CD4-positive, alpha-beta T cell (primary cell): ENCODE data around the gene DEF6. TPM values are rescaled to one million over a fixed set of nuclear protein-coding genes. Genes with fewer than 3 reads are reported as not detected.
A peak's percentile ranks its signal among the peaks of the same experiment; 100 is the strongest.

Experiments
- ATAC-seq: fragments of 200-7000 bp; cut with Tn5 transposase; one replicate; pipeline ENCODE4 v1.10.0; 2022; ENCODE audit warnings: mild to moderate bottlenecking; ENCODE audit not compliant: poor library complexity
- CTCF ChIA-PET: fragments of 350-600 bp; sonication (Branson Sonifier 250); formaldehyde crosslinking; loops from one replicate; lab custom pipeline; 2021; ENCODE audit warnings: antibody characterized with exemption, inconsistent platforms; lab: Charles Lee
- POLR2A ChIA-PET: fragments of 350-600 bp; sonication (Branson Sonifier 250); formaldehyde crosslinking; loops from one replicate; lab custom pipeline; 2021; ENCODE audit warnings: antibody characterized with exemption, inconsistent platforms; lab: Charles Lee
- DNase-seq, 14 experiments: peaks; one replicate each; pipeline ENCODE4 v3.0.0-alpha.2; 2013 to 2020; ENCODE audit warnings: mixed read lengths in 2 of 14
- H3K27ac ChIP-seq, 2 donors: one replicate each; pipeline versions ENCODE4 v1.5.1 to v1.7.0; 2013; ENCODE audit warnings: low read length in 2 of 2, low read depth in 1 of 2, mild to moderate bottlenecking in 1 of 2
- H3K27me3 ChIP-seq, 2 experiments: 1 replicate in 1 of 2; 2 replicates in 1 of 2; pipeline versions ENCODE4 v1.6.1 to v1.7.0; 2013; ENCODE audit warnings: low read length in 2 of 2, control low read depth in 1 of 2, mild to moderate bottlenecking in 1 of 2, moderate library complexity in 1 of 2; ENCODE audit not compliant: insufficient read depth in 2 of 2, control insufficient read depth in 1 of 2
- H3K36me3 ChIP-seq: one replicate; pipeline ENCODE4 v1.6.1; 2013; ENCODE audit warnings: low read length, control low read depth; ENCODE audit not compliant: insufficient read depth
- H3K4me1 ChIP-seq: one replicate; pipeline ENCODE4 v1.6.1; 2013; ENCODE audit warnings: low read length, control low read depth; ENCODE audit not compliant: insufficient read depth
- H3K4me3 ChIP-seq: one replicate; pipeline ENCODE4 v1.5.1; 2013; ENCODE audit warnings: mild to moderate bottlenecking, low read length, moderate library complexity
- H3K9me3 ChIP-seq, 2 experiments: 1 replicate in 1 of 2; 2 replicates in 1 of 2; pipeline versions ENCODE4 v1.6.1 to v1.7.0; 2013; ENCODE audit warnings: low read length in 2 of 2, mild to moderate bottlenecking in 2 of 2, control low read depth in 1 of 2, moderate library complexity in 1 of 2; ENCODE audit not compliant: control insufficient read depth in 1 of 2, insufficient read depth in 1 of 2
- H3K27ac Mint-ChIP-seq: one replicate; pipeline ENCODE4 v1.8.0; 2020; ENCODE audit warnings: mixed read lengths
- H3K27me3 Mint-ChIP-seq: one replicate; pipeline ENCODE4 v1.8.0; 2021; ENCODE audit warnings: mixed read lengths
- H3K36me3 Mint-ChIP-seq: one replicate; pipeline ENCODE4 v1.8.0; 2021; ENCODE audit warnings: low read depth, mixed read lengths
- H3K4me1 Mint-ChIP-seq: one replicate; pipeline ENCODE4 v1.8.0; 2021; ENCODE audit warnings: low read depth, mixed read lengths
- H3K4me3 Mint-ChIP-seq: one replicate; pipeline ENCODE4 v1.8.0; 2020; ENCODE audit warnings: mild to moderate bottlenecking, mixed read lengths
- H3K9me3 Mint-ChIP-seq: one replicate; pipeline ENCODE4 v1.8.0; 2020; ENCODE audit warnings: mixed read lengths
- intact Hi-C, 2 experiments: fragments of 100-400 bp; cut with DNase I in 1 of 2; cut with micrococcal nuclease in 1 of 2; formaldehyde crosslinking; loops; one replicate each; pipeline versions ENCODE4 v1.15.1 to v1.9.0; 2023 to 2025; cut with DNase I, micrococcal nuclease
- total RNA-seq, 174 experiments: library from RNA in 2 of 174; stranded (reverse) in 2 of 174; gene quantifications; one replicate each; pipeline ENCODE4 v1.2.3 and lab custom pipeline; 2021 to 2026
- TF ChIP-seq, protein P1 (sequence below): fragments of 200-600 bp; IDR thresholded peaks from one replicate; pipeline ENCODE4 v1.8.0; 2022; ENCODE audit warnings: antibody characterized with exemption, mild to moderate bottlenecking

The DEF6 gene
- total RNA-seq, 2 experiments from 2014 or later = 209 to 212 TPM

- Mint-ChIP-seq H3K4me3 (no peak overlapping the region), H3K4me1 (peaks cover 79% of the 10 kb centered on the region), H3K27ac (peak overlapping the region; percentile 51), H3K27me3 (no peaks in the 10 kb centered on the region), H3K36me3 (peaks cover 27% of the 10 kb centered on the region), H3K9me3 (no peaks in the 10 kb centered on the region)
- peaks cover 7% of the 10 kb centered on the region for H3K36me3 ChIP-seq
- H3K27me3 ChIP-seq = no peaks in the 10 kb centered on the region
- intact Hi-C loops = no loop called here
- ATAC-seq (no peak), DNase-seq (no peak)
- no peak overlapping the region for H3K27ac ChIP-seq
- POLR2A ChIA-PET = interaction anchor here (0.9 kb wide), 1 partner anchor 9 kb away, joined by 3 read pairs; no protein-coding TSS in a partner anchor
- peaks cover 50% of the 10 kb centered on the region for H3K4me1 ChIP-seq
- CTCF ChIA-PET = no interaction called here
- no peaks in the 10 kb centered on the region for H3K9me3 ChIP-seq
- H3K4me3 ChIP-seq = no peak overlapping the region
- TF ChIP-seq, protein P1, sequence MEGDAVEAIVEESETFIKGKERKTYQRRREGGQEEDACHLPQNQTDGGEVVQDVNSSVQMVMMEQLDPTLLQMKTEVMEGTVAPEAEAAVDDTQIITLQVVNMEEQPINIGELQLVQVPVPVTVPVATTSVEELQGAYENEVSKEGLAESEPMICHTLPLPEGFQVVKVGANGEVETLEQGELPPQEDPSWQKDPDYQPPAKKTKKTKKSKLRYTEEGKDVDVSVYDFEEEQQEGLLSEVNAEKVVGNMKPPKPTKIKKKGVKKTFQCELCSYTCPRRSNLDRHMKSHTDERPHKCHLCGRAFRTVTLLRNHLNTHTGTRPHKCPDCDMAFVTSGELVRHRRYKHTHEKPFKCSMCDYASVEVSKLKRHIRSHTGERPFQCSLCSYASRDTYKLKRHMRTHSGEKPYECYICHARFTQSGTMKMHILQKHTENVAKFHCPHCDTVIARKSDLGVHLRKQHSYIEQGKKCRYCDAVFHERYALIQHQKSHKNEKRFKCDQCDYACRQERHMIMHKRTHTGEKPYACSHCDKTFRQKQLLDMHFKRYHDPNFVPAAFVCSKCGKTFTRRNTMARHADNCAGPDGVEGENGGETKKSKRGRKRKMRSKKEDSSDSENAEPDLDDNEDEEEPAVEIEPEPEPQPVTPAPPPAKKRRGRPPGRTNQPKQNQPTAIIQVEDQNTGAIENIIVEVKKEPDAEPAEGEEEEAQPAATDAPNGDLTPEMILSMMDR = no peak
Observed at GRCh38 chr6:35365594-35366203, 68.1 kb downstream of the DEF6 start.

DNA sequence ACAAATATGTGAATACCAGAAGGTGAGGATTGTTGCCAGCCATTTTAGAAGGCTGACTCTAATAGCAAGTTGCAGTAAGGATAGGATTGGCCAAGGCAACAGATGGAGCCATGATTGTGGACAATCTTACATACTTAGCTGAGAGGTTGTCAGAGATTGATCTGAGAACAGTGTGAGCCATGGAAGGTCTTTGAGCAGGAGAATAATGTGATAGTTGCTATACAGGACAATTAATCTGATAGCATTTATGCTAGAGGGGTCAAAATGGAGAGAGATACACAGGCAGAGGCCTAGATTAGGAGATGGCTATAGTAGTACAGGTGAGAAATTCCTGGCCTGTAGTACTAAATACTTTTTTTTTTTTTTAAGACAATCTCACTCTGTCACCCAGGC, 68.6 kb downstream of the DEF6 start:
- ChIA-PET CTCF (no interaction called here), POLR2A (interaction anchor here (0.9 kb wide), 1 partner anchor 10 kb away, joined by 3 read pairs; no protein-coding TSS in a partner anchor)
- DNase-seq = no peak
- Mint-ChIP-seq H3K4me3 (no peak overlapping the region), H3K36me3 (peaks cover 25% of the 10 kb centered on the region), H3K27me3 (no peaks in the 10 kb centered on the region), H3K4me1 (peaks cover 79% of the 10 kb centered on the region), H3K27ac (peak overlapping the region; percentile 51), H3K9me3 (no peaks in the 10 kb centered on the region)
- Histone ChIP-seq H3K4me3 (no peak overlapping the region), H3K9me3 (no peaks in the 10 kb centered on the region), H3K27me3 (no peaks in the 10 kb centered on the region), H3K27ac (no peak overlapping the region), H3K36me3 (peaks cover 6% of the 10 kb centered on the region), H3K4me1 (peaks cover 51% of the 10 kb centered on the region)
- intact Hi-C loops = no loop called here
- TF ChIP-seq, protein P1 = no peak
- ATAC-seq = no peak

DNA sequence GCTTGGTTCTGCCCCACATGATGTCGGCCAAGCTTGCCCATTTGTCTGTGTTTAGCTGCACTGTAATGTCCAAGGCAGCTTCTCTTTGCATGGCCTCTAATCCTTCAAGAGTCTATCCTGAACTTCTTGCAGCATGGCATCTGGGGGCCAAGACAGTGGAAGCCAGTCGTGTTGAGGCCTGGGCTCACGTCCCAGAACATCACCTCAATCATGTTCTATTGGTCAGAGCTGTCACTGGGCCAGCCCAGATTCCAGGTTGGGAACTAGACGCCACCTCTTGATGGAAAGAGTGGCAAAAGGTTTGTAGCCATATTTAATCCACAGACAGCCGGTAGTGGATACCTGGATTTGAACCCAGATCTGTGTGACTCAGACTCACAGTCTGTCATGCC, 70.0 kb downstream of the DEF6 start:
- H3K9me3 ChIP-seq = no peaks in the 10 kb centered on the region
- intact Hi-C loops = no loop called here
- CTCF ChIA-PET = no interaction called here
- H3K27ac ChIP-seq = peak overlapping the region in 1 of 2 donors; percentile 61
- H3K4me3 Mint-ChIP-seq = no peak overlapping the region
- DNase-seq (no peak), ATAC-seq (no peak)
- no peak overlapping the region for H3K4me3 ChIP-seq
- TF ChIP-seq, protein P1 = no peak
- H3K36me3 ChIP-seq = peaks cover 2% of the 10 kb centered on the region
- peaks cover 30% of the 10 kb centered on the region for H3K36me3 Mint-ChIP-seq
- H3K27ac Mint-ChIP-seq = peak overlapping the region; percentile 79
- H3K4me1 ChIP-seq = peaks cover 54% of the 10 kb centered on the region
- no peaks in the 10 kb centered on the region for H3K27me3 ChIP-seq
- POLR2A ChIA-PET = interaction anchor here (0.9 to 1.7 kb wide), 2 partner anchors 11 to 19 kb away, joined by 3 to 11 read pairs; no protein-coding TSS in a partner anchor
- H3K9me3 Mint-ChIP-seq = no peaks in the 10 kb centered on the region
- H3K4me1 Mint-ChIP-seq = peaks cover 79% of the 10 kb centered on the region
- H3K27me3 Mint-ChIP-seq = no peaks in the 10 kb centered on the region
